Adipose tissue (tissue), 3 donors: ENCODE results near the gene CAMTA1. TPM values are rescaled to one million over a fixed set of nuclear protein-coding genes. Genes with fewer than 3 reads are reported as not detected.
"Not testable (repeated sequence)": the region's sequence is repeated elsewhere in the genome, so short reads cannot be mapped to it uniquely, and the experiment has no call there.

Experiments
- H3K27ac ChIP-seq: one replicate; pipeline ENCODE4 v1.5.1; 2013; ENCODE audit warnings: low read depth, low read length
- WGBS, 3 donors: extraction: QIAGEN DNeasy Blood & Tissue Kit; methylation state at CpG; one replicate each; pipeline ENCODE4 v1.1.7; 2013; 5-methylcytosine and 5-hydroxymethylcytosine counted together
- polyA plus RNA-seq, 3 donors: library from polyadenylated mRNA; stranded (reverse); fragments of 200-250 nt; gene quantifications; one replicate each; pipeline ENCODE4 v1.2.3, GENCODE V29; 2013
- donor health status: healthy with polysubstance abuse.
- donor health status: Bipolar disorder and iron deficiency.
- donor health status: healthy.

CAMTA1 gene
- polyA plus RNA-seq, 3 donors: 25.7 to 111 (median 60.2) TPM

DNA sequence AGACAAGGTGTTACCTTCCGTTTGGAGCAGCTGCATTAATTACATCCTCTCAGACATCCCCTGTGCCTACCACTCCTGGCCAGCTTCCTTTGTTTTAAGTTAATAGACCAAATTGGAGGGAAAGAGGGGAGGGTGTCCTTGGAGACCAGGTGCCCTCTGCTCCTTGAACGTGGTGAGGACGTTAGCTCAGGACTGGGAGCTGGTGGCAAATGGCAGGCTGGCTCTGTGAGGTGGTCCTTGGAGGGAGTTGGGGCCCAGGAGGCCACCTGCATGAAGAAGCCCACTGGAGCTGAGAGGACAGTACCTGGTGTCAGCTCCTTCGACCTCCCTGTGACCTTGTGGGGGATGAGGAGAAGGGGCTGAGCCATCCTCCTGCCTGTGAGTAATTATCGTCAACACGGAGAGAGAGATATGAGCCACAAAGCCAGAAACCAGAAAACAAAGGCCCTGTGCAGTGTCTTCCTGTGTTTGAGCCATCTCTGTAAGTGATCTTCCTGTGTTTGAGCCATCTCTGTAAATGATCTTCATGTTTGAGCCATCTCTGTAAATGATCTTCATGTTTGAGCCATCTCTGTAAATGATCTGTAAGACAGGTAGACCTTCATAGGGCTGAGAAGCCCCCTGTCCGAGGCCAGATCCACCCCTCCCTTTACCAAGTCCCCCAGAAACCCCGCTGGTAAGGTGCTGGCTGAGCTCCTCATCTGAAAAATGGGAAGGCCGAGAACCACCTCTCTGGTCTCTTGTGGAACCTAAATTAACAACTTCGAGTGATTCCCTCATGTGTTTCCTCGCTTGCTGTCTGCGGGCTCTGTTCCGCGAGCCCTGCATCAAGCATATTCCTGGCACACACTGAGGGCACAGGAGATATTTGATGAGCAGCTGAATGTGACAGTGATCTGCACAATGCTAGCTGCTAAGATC is 126.0 kb downstream of the CAMTA1 start:
- 82 to 86% (median 83%) methylated on average over 14 of the region's 14 CpGs for WGBS, 3 donors
- no peak overlapping the region for H3K27ac ChIP-seq

DNA sequence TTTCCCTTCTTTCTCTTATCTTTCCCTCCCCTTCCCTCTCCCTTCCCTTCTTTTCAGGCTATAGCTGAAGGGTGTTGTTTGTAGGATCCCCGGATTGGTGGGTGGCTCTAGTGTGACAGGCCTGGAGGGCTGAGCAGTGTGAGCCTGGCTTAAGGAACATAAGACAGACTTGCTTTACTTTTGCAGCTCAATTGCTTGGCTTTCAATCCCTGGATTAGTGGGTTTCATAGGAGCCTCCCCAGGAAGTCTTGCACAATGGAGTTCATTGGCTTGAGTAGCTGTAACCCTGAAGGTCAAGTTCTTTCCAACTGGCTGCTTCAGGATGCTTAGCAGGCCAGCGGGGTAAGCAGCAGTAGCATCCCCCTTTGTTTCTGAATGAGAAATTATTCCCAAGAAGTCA is 126.7 kb downstream of the CAMTA1 start:
- H3K27ac ChIP-seq: no peak overlapping the region
- 53 to 81% (median 57%) methylated on average over 2 of the region's 2 CpGs for WGBS, 3 donors

DNA sequence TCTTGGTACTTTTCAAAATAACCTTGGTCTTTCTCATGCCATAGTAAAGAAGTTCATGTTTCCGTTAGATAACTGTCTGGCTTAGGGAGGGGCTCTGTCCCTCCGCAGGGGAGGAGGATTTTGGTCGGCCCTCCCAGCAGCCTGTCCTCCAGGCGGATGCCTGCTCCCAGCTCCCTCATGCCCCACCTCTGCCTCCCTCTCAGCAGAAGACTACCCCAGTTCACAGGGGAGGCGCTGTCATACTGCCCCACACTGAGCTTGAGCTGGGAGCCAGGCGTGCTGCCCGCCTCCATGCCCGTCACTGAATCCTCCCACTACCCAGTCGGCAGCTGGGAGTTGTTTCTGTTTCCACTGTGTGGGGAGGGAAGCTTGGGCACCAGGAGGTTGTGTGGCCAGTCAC is 127.3 kb downstream of the CAMTA1 start:
- H3K27ac ChIP-seq: no peak overlapping the region
- 61 to 74% (median 72%) methylated on average over 9 of the region's 9 CpGs for WGBS, 3 donors

DNA sequence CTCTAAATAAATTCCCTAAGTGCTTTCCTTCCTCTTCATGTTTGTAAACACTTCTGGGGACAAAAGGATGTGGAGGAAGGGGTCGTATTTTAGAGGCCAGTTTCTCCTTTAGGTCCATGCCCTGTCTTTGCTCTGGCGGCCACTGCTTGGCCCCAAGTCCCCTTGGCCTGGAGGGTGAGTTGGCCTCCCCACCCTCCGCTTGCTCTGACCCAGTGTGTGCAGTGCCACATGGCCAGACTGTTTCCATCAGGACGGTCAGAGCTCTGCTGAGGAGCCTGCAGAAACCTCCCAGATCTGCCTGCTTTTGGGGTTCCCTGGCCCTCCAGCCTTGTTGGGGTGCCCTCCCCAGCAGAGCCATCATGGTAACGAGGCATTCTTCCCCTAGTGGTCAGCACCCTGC is 127.8 kb downstream of the CAMTA1 start:
- WGBS, 3 donors: 81 to 87% (median 81%) methylated on average over 5 of the region's 5 CpGs
- no peak overlapping the region for H3K27ac ChIP-seq

DNA sequence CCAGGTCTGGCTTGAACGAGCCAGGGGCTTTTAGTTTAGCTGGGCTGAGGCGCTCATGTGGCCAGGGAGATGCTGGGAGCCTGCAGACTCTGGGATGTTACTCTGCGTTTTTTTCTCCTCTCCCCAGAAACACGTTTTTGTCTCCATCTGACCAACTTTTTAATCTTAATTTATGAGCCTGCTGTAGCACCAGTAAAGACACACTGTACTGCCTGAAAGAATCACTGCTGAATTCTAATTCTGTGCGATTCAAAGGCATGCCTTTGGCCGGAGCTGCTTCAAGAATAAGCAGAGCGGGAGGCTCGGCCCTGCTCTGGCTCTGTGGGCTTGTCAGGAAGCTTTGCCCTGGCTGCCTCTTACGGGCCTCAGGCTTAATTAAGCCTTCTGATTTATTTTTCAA is 129.5 kb downstream of the CAMTA1 start:
- H3K27ac ChIP-seq: no peak overlapping the region
- 72 to 83% (median 77%) methylated on average over 9 of the region's 9 CpGs for WGBS, 3 donors

DNA sequence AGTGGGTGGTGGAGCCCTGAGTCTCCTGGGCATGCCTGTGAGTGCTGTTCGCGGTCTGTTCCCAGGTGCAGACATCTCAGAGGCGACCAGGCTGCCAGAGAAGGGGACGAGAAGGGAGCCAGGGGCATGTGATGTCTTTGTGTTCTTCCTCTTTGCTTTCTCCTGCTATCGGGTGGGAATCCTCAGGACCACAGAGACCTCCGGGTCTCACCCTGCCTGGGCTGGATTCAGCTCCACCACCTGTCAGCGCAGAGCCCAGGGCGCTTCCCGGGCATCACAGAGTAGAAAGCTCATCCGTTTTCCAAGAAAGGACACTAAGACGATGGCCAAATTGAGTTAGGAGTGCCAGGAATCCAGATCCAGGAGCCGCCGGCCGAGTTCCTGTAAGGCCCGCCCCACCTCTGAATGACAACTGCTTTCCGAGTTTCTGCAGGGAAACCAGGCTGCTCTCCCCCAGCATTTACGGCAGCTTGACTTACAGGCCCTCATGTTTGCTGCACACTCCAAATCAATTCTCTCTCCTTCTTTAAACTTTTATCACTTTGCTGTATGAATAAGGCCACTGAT is 130.8 kb downstream of the CAMTA1 start:
- no peak overlapping the region for H3K27ac ChIP-seq

DNA sequence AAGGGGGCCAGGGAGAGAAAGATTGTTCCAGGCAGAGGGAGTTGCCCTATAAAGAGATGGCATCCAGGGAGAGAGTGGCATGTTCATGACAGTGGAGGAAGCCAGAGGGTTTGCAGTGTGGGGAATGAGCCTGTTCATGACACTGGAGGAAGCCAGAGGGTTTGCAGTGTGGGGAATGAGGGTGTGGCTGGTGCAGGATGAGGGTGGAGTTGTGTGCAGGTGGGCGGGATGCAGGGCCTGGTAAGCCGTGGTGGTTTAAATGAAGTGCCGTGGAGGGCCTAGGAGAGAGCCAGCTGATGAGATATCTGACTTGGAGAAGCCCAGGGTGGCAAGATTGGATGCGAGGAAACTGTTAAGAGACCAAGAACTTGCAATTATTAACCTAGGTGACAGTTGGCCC is 131.8 kb downstream of the CAMTA1 start:
- H3K27ac ChIP-seq: no peak overlapping the region
- 58 to 81% (median 67%) methylated on average over 4 of the region's 4 CpGs for WGBS, 3 donors

More for the DNA sequence above, 130.8 kb downstream of the CAMTA1 start:
- 81 to 92% (median 82%) methylated on average over 17 of the region's 17 CpGs for WGBS, 3 donors

DNA sequence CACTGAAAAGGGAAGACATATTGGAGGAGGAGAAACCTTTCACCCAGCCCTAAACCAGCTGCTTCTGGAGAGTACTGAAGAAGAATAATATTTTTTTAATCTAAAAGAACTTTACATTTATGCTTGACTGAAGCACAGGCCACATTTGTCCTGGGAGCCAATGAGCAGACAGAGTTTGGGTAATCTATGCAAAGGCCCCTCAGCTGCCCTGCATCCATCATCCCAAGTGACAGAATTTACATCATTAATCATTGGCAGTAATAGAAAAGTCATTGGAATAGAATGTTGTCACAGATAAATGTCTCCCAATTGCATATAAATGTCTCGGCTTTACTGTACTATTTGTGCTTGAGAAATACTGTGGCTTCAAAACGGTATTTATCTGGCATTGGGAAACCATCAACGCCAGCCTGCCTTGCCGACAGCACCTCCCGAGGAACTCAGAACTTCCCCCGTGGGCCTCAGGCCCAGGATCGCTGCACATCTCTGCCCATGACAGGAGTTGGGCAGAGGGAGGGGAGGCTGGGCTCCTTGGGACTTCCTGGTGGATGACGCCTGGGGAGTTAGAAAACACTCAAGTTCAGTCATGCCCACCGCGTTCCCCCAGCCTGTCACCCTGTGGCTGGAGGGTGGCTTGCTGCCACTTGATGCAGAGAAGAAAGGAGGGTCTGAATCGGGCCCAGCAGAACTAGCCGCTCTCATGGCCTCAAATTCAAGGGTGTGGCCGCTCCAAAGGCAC is 133.1 kb downstream of the CAMTA1 start:
- no peak overlapping the region for H3K27ac ChIP-seq
- 60 to 70% (median 66%) methylated on average over 13 of the region's 13 CpGs for WGBS, 3 donors

DNA sequence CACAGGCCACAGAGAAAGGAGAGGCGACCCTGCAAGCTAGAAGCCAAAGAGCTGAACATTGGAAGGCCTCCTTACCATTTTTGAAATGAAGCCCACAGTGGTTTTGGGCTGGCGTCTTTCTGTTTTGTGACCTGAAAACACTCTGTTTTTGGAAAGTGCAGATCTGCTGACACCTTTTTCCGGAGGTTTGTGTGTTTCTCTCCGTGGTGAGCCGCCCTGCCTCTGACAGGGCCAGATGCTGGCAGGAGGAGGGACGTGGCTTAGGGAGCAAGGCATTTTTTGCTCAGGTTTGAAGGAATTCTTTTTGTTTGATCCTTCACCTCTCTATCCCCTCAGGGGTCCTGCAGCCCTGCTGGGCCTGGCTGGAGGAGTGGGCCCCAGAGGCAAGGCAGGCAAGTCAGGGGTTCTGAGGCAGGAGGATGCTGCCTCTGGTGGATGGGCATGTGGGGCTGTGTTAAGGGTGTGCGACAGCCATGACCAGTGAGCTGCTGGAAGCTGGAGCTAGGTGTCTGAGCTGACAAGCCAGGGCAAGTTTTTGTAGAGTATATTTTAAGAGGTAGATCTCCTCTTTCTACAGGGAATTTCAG is 133.8 kb downstream of the CAMTA1 start:
- WGBS, 3 donors: 76 to 92% (median 88%) methylated on average over 7 of the region's 7 CpGs
- no peak overlapping the region for H3K27ac ChIP-seq

DNA sequence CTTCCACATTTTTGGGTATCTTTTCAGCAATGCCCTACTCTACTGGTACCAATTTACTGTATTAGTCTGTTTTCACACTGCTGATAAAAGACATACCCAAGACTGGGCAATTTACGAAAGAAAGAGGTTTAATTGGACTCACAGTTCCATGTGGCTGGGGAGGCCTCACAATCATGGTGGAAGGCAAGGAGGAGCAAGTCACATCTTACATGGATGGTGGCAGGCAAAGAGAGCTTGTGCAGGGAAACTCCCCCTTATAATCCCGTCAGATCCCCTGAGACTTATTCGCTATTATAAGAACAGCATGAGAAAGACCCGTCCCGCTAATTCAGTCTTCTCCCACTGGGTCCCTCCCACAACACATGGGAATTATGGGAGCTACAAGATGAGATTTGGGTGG is 136.3 kb downstream of the CAMTA1 start:
- H3K27ac ChIP-seq: not testable (repeated sequence)
- WGBS, 3 donors: 93 to 97% (median 94%) methylated on average over 5 of the region's 5 CpGs

DNA sequence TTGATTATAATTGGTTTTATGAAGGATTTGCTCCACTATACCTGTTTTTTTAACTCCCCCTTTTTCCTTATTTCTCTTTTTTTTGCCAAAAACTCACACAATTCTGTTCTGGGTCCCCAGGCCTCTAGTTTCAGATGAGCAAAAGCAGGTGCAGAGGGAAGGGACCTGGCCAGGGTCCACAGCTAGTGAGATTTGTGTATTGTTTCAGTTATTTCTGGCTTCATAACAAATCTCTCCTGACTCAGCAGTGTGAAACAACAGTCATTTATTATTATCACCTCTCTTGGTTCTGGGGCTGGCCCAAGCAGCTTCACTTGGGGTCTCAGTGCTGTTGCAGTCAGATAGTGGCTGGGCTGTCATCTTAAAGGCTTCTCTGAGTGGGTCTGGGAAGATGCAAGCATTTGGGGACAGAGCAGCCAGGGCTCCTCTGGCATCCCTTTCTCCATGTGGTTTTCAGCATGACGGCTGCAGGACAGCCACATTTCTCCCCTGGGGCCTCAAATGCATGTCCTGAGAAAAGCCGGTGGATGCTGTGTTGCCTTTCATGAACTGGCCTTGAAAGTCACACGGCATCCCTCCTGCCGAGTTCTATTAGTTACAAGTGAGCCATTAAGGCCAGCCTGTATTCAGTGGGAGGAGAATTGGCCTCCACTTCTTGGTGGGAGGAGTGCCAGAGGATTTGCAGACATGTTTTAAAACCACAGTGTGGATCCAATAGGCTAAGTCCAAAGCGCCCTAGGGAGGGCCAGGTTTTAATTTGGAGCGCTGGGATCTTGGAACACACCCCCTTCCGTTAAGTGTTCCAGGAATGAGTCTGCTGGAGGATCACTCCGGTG is 137.1 kb downstream of the CAMTA1 start:
- no peak overlapping the region for H3K27ac ChIP-seq
- 37 to 47% (median 46%) methylated on average over 8 of the region's 8 CpGs for WGBS, 3 donors

DNA sequence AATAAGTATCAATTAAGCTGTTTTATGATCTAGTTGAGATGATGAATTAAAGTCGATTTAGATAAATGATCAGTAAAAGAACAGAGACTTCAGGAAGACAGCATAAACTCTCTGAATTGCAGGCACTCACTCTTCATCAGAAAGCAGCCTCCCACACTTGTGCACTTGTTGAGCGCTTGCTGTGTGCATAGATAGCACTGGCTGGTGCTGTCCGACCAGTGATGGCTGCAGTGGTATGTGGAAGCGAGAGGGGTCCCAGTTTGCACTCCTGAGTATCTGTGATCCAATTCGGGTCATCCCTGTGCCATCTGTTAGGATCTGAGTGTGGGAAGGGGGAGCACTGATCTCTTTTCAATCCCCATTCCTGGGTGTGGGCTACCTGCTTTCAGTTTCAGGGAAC is 137.8 kb downstream of the CAMTA1 start:
- no peak overlapping the region for H3K27ac ChIP-seq
- WGBS, 3 donors: 80 to 88% (median 85%) methylated on average over 5 of the region's 5 CpGs

DNA sequence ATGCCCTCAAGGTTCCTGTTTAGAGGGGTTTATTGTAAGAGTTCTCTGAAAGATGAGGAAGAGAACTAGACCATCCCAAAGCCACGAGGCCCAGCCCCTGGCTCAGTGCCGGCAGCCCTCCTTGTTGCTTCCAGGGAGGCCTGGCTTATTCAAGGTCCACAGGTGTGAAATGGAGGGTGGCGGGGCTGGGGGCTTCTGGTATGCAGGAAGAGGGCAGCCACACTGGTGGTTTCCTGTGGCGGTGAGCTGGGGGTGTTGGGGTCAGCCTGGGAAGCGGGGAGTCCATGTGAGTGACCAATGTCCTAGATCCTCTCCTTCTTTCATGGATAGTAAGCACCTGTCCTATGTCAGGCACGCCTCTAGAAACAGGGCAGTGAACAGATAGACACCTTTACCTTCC is 138.2 kb downstream of the CAMTA1 start:
- H3K27ac ChIP-seq: no peak overlapping the region
- WGBS, 3 donors: 73 to 88% (median 76%) methylated on average over 6 of the region's 6 CpGs

DNA sequence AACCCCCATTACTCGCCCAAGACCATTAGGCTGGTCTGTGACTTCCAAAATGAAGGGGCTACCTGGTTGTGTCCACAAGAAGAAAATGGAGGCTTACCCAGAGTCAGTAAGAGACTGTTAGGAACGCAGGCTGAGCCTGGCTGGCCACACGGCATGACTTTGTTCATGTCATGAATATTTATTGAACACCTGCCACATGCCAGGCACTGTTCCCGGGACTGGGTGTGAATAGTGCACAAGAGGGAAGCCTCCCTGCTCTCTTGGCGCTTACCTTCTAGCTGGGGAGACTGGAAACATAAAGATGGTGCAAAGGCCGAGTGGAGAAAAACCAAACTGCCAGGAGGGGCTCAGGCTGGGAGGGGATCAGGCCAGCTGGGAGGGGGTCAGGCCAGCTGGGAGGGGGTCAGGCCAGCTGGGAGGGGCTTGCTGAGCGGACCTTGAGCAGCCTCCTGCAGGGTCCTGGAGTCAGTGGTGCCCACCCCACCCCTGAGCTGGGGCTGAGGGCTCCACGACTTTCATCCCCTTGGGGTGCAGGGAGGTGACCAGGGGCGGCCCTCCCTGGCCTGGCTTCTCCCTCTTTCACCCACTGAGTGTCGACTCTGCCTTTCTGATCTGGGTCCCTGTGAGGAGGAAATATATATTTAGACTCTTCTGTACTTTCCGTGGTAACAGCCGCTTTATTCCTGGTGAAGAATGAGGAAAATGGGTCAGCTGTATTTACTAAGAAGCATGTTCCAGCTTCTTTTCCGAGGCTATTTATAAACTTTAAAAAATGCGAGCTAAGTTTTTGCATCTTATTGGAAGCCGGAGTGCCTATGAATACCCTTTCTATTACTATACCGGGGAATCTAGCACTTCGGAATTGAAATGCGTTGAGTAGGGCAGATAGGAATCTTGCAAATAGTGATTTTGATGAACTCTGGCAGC is 139.0 kb downstream of the CAMTA1 start:
- WGBS, 3 donors: 70 to 82% (median 78%) methylated on average over 18 of the region's 18 CpGs
- H3K27ac ChIP-seq: no peak overlapping the region

DNA sequence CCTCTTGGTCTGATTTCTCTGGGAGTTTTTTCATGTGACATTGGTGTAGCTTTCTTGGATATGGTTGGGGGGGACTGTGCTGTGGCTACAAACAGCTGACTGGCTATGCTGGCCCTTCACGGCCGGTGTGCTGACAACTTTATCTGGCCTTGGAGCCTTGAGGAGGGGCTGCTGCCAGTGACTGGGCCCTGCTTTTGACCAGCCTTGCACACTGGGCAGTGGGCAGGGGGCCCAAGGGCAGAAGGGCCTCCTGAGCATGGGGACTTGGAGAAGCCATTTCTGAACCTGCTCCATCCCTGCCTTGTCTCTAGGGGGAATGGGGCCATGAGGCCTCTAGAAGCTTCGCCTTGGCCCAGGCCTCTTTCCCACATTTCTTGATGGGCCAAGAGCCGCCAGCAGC is 139.6 kb downstream of the CAMTA1 start:
- WGBS, 3 donors: 70 to 90% (median 84%) methylated on average over 4 of the region's 4 CpGs
- no peak overlapping the region for H3K27ac ChIP-seq

DNA sequence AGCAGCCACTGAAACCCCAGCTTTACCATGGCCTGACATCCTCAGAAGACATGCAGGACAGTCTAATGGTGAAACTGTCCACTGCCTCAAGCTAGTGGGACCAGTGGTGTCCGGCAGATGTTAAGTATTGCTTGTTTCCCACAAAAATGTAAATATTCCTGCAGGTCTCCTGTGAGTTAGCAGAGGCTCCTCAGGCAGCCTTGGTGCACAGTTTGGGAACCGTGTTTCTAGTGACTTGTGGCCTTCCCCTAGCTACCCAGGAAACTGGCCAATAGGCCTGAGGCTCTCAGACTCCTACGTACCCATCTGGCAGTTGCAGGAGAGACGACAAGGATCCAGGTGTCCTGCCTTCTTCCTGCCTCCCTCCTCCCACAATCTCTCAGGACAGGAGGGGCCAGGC is 142.4 kb downstream of the CAMTA1 start:
- H3K27ac ChIP-seq: no peak overlapping the region
- WGBS, 3 donors: 38 to 69% (median 65%) methylated on average over 4 of the region's 4 CpGs
